SIG-M5 (cell line): ENCODE measurements around the gene KLK12.

ENCODE experiments used
- DNase-seq: peaks from one replicate; lab custom pipeline; 2025; lab: John Stamatoyannopoulos, UW

The KLK12 gene, protein sequence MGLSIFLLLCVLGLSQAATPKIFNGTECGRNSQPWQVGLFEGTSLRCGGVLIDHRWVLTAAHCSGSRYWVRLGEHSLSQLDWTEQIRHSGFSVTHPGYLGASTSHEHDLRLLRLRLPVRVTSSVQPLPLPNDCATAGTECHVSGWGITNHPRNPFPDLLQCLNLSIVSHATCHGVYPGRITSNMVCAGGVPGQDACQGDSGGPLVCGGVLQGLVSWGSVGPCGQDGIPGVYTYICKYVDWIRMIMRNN

DNA sequence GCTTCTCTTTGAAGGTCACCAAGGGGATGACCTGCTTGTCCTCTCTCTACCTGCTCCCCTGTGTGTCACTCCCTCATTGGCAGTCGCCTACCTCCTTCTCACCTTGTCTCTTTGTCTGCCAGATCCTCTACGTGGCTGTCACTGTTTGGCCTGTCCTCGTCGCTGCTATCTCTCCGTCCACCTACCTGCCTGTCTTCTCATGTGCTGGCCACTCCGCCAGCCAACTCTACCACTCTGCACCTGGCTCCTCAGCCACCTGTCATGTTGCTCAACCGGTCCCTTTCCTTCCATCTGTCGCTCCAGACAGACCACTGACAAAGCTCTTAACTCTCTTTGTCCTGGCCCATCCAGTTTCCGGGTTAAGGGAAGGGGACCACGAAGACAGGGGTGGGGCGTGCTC lies at the start of gene KLK12:
Gene KLK12, minus strand, starts transcription at position 299 of the 400 bp plus-strand sequence. CDS start 381 bp downstream, outside the sequence.
- DNase-seq: no peak

DNA sequence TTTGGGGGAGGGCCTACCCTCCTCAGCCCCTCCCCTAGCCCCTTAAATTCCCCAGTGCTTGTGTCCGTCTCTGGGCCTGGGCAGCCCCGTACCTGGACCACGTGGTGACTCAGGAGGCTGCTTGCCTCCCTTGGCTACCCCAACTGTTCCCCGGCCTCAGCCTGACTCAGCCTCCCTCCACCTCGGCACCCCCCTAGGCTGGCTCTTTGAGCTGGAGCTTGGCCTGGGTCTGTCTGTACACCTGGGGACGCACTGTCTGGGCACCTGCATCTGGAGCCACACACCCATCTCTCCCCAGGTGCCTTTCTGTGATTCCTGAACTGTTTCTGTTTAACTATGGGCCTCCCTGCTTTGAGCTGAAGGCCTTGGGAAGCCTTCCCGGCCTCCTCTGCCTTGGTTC lies 49.7 kb upstream of the KLK12 start:
- no peak for DNase-seq

- DNase-seq: no peak
Observed at GRCh38 chr19:51083783-51084182, 49.0 kb upstream of the KLK12 start.

- DNase-seq: no peak
Observed at GRCh38 chr19:51083181-51083580, 48.4 kb upstream of the KLK12 start.

- no peak for DNase-seq
Observed at GRCh38 chr19:51082611-51083010, 47.8 kb upstream of the KLK12 start, which contains the start of gene KLK14. KLK14 (minus strand) TSS chr19:51082887; CDS start chr19:51082614, 273 bp downstream.

- DNase-seq: no peak
Observed at GRCh38 chr19:51081476-51081875, 46.7 kb upstream of the KLK12 start.

DNA sequence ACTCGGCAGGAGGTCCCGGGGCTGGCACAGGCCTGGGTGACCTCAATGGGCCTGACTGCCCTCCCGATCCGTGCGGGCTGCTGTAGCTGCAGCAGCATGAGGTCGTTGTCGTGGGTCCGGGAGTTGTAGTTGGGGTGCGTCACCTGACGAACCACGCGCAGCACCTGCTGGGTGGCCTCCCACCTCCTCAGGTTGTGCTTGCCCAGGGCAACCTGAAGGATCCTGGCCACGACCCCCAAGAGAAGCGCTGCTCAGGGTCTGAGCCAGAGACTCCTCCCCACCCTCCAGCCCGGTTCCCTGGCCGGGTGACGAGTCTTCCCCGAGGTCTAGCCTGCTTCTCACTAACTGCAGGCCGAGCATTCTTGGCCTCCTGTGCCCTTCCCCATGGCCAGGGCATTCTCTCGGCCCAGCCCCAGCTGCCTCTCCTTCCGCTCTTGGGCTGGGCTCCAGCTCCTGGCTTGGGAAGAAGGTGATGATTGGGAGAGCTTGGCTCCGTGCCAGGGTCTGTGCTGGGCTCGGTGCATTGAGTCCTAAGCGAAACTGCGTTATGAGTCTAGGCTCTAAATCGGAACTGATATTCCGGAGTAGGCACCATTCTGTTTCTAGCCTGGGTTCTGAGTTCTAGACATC lies 44.8 kb upstream of the KLK12 start:
- DNase-seq: no peak

- no peak for DNase-seq
Observed at GRCh38 chr19:51078731-51079130, 43.9 kb upstream of the KLK12 start.

DNA sequence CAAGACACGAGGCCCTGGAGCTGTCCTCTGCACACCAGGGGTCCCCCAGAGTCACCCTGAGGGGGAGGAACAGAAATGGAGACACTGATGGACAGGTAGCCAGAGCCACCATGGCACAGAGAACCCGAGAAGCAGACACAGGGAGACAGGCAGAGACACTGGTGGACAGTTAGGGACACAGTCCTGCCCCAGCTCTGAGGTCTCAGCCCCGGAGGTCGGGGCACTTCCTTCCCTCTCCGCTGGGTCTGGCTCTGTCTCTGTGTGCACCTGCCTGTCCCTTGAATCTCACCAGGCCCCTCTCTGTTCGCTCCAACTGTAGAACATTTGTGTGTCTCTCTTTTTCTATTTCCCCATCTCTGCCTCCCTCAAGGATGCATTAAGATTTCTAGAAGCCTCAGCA lies 43.3 kb upstream of the KLK12 start:
- DNase-seq: no peak

DNA sequence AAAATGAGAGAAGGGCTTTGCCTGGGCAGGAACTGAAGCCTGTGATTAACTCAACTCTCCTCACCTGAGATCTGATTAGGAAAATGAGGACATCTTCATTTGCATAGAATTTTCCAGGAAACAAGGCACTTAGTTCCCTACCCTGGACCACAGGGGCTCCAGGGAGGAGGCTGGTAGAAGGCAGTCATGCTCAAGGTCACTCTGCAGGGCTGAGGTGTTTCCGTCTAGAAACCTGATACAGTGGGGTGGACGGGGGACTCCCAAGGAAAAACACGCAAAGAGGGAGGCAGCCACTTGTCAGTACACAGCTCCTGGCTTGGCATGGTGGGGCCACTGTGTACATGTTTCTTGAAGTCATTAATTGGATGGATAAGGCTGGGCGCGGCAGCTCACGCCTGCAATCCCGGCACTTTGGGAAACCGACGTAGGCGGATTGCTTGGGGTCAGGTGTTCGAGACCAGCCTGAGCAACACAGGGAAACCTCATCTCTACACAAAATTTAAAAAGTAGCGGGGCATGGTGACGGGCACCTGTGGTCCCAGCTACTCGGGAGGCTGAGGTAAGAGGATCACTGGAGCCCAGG lies 41.9 kb upstream of the KLK12 start:
- no peak for DNase-seq

- no peak for DNase-seq
Observed at GRCh38 chr19:51075998-51076397, 41.2 kb upstream of the KLK12 start.

DNA sequence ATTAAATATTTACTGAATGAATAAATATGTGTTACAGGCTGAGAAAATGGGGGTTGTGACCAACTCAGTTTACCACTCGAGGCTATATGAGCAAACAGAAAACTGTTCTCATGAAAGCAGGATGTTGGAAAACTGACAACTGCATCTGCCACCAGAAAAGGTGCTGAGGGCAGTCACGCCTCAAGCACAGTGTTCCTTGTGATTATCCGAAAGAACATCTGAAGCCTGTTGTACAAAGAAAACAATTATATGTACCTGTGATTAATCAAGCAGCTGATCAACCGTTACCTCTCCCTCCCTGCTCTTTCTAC lies 36.2 kb upstream of the KLK12 start:
- DNase-seq: no peak

- DNase-seq: no peak
Observed at GRCh38 chr19:51070334-51071094, 35.7 kb upstream of the KLK12 start.

GRCh38 chr19:51066393-51067186 lies 31.8 kb upstream of the KLK12 start:
- no peak for DNase-seq

DNA sequence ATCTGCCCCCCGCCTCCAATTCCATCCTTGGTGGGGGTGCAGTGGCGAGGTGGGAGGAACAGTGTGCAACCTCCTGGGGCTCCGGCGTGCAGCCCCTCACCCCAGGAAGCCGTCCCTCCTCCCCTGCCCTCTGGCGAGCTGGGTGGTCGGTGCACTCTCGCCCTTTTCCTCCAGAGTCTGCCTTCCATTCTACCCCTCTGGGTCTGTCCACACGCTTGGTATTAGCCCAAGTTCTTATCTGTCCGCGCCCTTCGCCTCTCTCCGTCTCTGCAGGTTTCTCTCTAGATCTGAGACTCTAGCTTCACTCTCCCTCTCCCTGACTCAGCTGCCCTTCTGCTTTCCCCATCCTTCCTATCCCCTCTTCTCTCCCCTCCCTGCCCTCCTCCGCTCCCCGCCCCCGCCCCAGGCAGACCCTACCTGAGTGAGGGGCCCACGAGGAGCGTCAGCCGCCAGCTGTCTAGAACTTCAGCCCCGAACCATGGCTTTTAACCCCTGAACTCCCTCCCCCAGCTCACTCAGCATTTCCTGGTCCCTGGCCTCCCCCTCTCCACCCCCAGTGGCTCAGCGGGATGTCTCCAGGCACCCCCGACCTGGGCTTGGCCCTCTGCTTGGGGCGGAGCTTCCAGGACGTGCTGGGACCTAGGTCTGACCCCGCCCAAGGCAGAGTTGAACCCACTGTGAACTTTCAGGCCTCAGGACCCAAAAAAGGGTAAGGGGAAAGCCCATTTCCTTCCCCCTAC lies 30.6 kb upstream of the KLK12 start:
- no peak for DNase-seq

DNA sequence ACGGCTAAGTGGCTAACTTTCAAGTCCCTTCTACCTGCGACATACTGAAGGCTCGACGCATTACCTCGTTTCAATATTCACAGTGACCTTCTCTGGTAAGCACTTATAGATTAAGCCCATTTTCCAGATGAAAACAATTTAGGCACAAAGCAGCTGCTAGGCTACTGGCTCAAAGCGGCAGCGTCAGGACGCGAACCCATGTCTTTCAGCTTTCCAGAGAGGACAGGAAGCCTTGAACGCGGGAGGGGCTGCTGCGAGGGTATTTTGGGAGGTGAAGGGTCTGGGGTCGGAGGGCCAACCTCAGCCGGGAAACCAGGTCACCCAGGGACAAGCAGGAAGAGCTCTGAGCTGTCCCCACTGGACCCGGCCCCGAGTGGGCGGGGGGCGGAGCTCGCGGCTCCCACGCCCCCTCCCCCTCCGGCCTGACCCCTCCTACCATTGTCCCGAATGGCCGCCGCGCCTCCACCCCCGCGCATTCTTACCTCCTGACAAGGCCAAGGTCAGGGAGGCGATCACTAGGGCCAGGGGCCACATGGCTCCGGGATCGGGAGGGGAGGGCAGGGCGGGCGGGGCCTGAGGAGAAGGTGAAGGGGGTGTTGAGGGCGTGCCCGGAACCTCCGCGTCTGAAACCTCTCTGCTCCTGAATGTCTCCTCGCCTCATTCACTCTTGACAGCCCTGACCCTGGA lies 29.9 kb upstream of the KLK12 start, which contains the start of gene KLK13:
Gene KLK13, minus strand, starts transcription at position 559 of the 687 bp plus-strand sequence. Its CDS starts 25 bp downstream, at position 534.
- no peak for DNase-seq

DNA sequence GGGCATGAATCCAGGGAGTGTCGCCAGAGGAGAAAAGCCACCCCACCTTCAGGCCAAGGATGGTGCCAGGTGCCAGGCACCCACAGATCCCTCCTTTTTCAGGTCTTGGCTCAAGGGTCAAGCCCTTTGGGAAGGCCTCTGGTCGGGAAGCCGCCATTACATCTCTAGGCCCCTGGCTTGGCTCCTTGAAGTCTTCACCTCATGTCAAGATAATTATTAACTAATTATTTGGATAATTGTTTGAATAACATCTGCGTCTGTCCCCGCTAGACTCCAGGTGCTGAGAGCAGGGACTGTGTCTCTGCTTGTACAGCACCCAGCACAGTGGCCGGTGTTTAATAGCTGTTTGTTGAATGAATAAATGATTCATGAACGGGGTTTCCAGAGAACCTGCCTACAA lies 28.9 kb upstream of the KLK12 start:
- no peak for DNase-seq

DNA sequence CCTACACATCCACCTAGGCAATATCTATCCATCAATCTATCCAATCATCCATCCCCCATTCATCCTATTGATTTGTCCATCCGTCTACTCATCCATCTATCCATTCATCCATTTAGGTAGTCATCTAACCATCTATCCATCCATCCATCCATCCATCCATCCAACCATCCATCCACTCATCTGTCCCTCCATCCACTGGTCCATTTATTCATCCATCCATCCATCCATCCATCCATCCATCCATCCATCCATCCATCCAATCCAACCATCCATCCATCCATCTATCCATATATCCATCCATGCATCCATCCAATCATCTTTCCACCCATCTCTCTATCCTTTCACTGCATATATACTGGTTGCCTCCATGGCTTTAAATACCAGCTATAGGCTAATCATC lies 26.2 kb upstream of the KLK12 start:
- DNase-seq: no peak

DNA sequence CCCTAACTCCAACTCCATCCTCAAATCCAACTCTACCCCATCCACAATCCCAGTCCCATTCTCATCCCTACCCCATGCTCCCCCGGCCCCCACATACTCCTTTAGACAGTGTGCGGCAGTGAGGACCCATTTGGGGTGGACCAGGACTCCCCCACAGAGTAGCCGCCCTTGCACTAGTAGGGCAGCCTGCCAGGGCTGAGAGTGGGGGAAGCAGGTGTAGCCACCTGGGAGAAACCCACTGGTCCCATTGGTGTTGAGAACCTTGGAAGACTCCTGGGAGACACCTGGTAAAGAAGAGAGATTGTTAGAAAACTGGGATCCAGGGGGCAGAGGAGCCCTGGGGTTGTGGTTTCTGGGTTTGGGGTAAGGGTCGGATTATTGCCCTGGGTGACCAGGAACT lies 25.5 kb upstream of the KLK12 start:
- DNase-seq: no peak

DNA sequence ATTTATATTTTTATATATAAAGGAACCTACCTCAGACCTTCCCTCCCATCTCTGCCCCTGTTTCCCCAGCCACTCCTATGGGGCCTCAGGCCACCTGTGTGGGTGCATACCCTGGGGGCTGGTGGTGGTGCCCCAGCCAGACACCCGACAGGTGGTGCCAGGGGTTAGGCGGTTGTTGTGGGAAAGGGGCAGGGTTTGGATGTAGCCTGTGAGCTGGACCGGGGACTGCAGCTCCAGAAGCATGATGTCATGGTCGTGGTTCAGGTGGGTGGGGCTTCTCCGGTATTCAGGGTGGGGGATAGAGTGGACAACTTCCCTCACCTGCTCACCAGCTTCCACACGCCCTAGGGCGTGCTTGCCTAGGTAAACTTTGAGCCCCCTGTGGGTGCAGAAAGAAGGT lies 24.9 kb upstream of the KLK12 start:
- no peak for DNase-seq

GRCh38 chr19:51055866-51056265 lies 21.1 kb upstream of the KLK12 start:
- no peak for DNase-seq
